OCI-LY3 (cell line): ENCODE measurements around the gene ILF2.

Experiments used
- CTCF ChIP-seq: fragments of 200-600, 300-600 bp; sonication (generic); IDR thresholded peaks from 2 replicates; pipeline ENCODE4 v1.5.1; 2014; ENCODE audit warnings: antibody characterized with exemption, low read length, low read depth
- EZH2phosphoT487 ChIP-seq: fragments of 200-600 bp; shearing (Covaris generic); IDR thresholded peaks from 2 replicates; pipeline ENCODE4 v1.6.1; 2018; ENCODE audit warnings: antibody characterized with exemption, mixed run types, low read depth

GRCh38 chr1:153629971-153630370 is 40.8 kb downstream of the ILF2 start:
- TF ChIP-seq CTCF (no peak), EZH2phosphoT487 (no peak)
